DOHH2 (cell line): ENCODE results near the gene RNF150.

ENCODE experiments used
- CTCF ChIP-seq: fragments of 200-600 bp; sonication (generic); IDR thresholded peaks from one replicate; pipeline ENCODE4 v1.5.1; 2014; ENCODE audit warnings: antibody characterized with exemption, mild to moderate bottlenecking, low read depth, low read length; ENCODE audit not compliant: poor library complexity, severe bottlenecking
- EZH2phosphoT487 ChIP-seq: fragments of 200-600 bp; sonication (generic); IDR thresholded peaks from 2 replicates; pipeline ENCODE4 v1.6.1; 2017; ENCODE audit warnings: borderline replicate concordance, mild to moderate bottlenecking, antibody characterized with exemption, low read length, moderate library complexity, mixed read lengths

- no peak for TF ChIP-seq CTCF
- TF ChIP-seq EZH2phosphoT487, result no peak
Measured at GRCh38 chr4:140813804-140814203, 319.5 kb downstream of the RNF150 start.
